Measurements from ENCODE around the gene SLC6A8.
"Not testable (repeated sequence)": the region's sequence is repeated elsewhere in the genome, so short reads cannot be mapped to it uniquely, and the experiment has no call there.

SLC6A8 gene

GRCh38 chrX:153694256-153694655 is 6.5 kb downstream of the SLC6A8 start:
- DNase-seq: not testable (repeated sequence)

GRCh38 chrX:153694687-153695270 is 7.1 kb downstream of the SLC6A8 start:
- no peak for DNase-seq

- no peak for DNase-seq
These were observed 8.4 kb downstream of the SLC6A8 start for GRCh38 chrX:153696100-153696499.

- DNase-seq: not testable (repeated sequence)
These were observed 8.8 kb downstream of the SLC6A8 start for GRCh38 chrX:153696538-153696937.

GRCh38 chrX:153696986-153697722 is 9.4 kb downstream of the SLC6A8 start:
- DNase-seq: not testable (repeated sequence)

GRCh38 chrX:153697924-153698865 is 10.5 kb downstream of the SLC6A8 start:
- DNase-seq: no peak

- DNase-seq: not testable (repeated sequence)
These were observed 11.6 kb downstream of the SLC6A8 start for GRCh38 chrX:153699210-153699783.

GRCh38 chrX:153699784-153700371 is 12.2 kb downstream of the SLC6A8 start:
- not testable (repeated sequence) for DNase-seq

GRCh38 chrX:153700376-153700945 is 12.7 kb downstream of the SLC6A8 start:
- DNase-seq: no peak

GRCh38 chrX:153700967-153701366 is 13.2 kb downstream of the SLC6A8 start:
- DNase-seq: no peak

GRCh38 chrX:153701706-153702105 is 14.0 kb downstream of the SLC6A8 start:
- DNase-seq: no peak

GRCh38 chrX:153702336-153703035 is 14.8 kb downstream of the SLC6A8 start:
- no peak for DNase-seq

- DNase-seq: peak; percentile 61
These were observed 15.3 kb downstream of the SLC6A8 start for GRCh38 chrX:153703036-153703370.

- DNase-seq: no peak
These were observed 16.3 kb downstream of the SLC6A8 start for GRCh38 chrX:153704021-153704526.

- not testable (repeated sequence) for DNase-seq
These were observed 17.1 kb downstream of the SLC6A8 start for GRCh38 chrX:153704631-153705402.

GRCh38 chrX:153705403-153706060 is 17.8 kb downstream of the SLC6A8 start:
- not testable (repeated sequence) for DNase-seq

GRCh38 chrX:153706799-153707198 is 19.1 kb downstream of the SLC6A8 start:
- DNase-seq: no peak

GRCh38 chrX:153707406-153707805 is 19.7 kb downstream of the SLC6A8 start:
- DNase-seq: no peak

- peak; percentile 76 for DNase-seq
These were observed 20.7 kb downstream of the SLC6A8 start for GRCh38 chrX:153708415-153708814.

Measured in NCI-H226 (cell line).